ENCODE results near the gene SLC46A3.

- TF ChIP-seq CTCF (IDR thresholded peaks at IDR 0.05; ENCODE audit: insufficient read depth, low read length) (no peak), POLR2AphosphoS5 (IDR thresholded peaks at IDR 0.05; ENCODE audit: low read depth) (no peak)
Measured at GRCh38 chr13:28735481-28736029, 16.8 kb upstream of the SLC46A3 start.

All from HL-60 (cell line).